Sciatic nerve (tissue), 1 donor: Measurements from ENCODE around the gene NCOA1. TPM values are rescaled to one million over a fixed set of nuclear protein-coding genes. Genes with fewer than 3 reads are reported as not detected.

Experiments used
- total RNA-seq: library from RNA; stranded (reverse); fragmentation: NEBNext Ultra II Directional; extraction: Animal tissue kit (Norgen Biotek cat#: 25700); gene quantifications from one replicate; pipeline ENCODE4 v1.2.1, GENCODE V29; 2021
- donor health status: DM: no; HTN: no; CAD: no.

The NCOA1 gene
- total RNA-seq, 1 donor from 2014 or later = 89.7 TPM

Other genes with a start within 250 kb of the NCOA1 start
- gene ITSN2, start 130.7 kb upstream of the NCOA1 start, total RNA-seq = 75.3 TPM